Sciatic nerve (tissue), 2 donors: ENCODE measurements around the gene BCL10. TPM values are rescaled to one million over a fixed set of nuclear protein-coding genes. Genes with fewer than 3 reads are reported as not detected.
A peak's percentile ranks its signal among the peaks of the same experiment; 100 is the strongest.
"Not testable (repeated sequence)": the region's sequence is repeated elsewhere in the genome, so short reads cannot be mapped to it uniquely, and the experiment has no call there.

Source experiments
- ATAC-seq: fragments of 200-7000 bp; cut with Tn5 transposase; one replicate; pipeline ENCODE4 v1.9.1; 2020; ENCODE audit warnings: mild to moderate bottlenecking, moderate library complexity
- DNase-seq: peaks from one replicate; pipeline ENCODE4 v3.0.0-alpha.2; 2020; ENCODE audit warnings: low spot score
- intact Hi-C: fragments of 100-400 bp; cut with DNase I; formaldehyde crosslinking; loops from one replicate; pipeline ENCODE4 v1.14.2; 2022
- total RNA-seq: library from RNA; stranded (reverse); fragmentation: NEBNext Ultra II Directional; extraction: Animal tissue kit (Norgen Biotek cat#: 25700); gene quantifications from one replicate; pipeline ENCODE4 v1.2.1, GENCODE V29; 2021
- donor health status: DM: no; HTN: no; CAD: no.
- donor health status: DM: no; HTN: no; CAD: no.

Gene BCL10
- total RNA-seq, 1 donor from 2014 or later: 17.8 TPM

DNA sequence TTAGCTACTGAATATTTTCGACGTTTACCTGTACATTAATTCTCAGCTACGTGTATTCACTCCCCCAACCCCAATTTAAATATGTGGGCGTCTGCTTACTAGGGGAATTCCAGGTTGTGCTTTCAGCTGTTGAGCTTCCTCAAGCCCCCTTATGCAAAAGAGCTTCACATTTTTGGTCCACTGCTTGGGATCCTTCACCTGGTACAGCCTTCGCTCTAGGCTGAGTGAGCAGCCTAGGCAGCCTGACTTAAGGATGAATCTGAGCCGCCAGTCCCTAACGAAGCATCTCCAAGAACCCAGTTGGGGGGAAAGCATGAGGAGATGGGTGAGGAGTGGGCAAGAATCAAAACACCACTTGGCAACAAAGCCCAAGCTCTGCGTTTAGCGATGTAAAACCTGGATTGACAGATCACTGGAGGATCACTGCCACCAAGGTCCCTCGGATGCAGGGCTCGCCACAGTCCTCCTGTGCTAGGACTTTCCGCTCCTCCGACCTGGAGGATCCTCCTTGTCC lies 674 bp downstream of the BCL10 start:
- intact Hi-C loops: no loop called here
- DNase-seq: no peak
- ATAC-seq: peak; percentile 0

- no peak for DNase-seq
- no peak for ATAC-seq
- intact Hi-C loops: no loop called here
Observed at GRCh38 chr1:85274969-85275453, 1.4 kb downstream of the BCL10 start.

DNA sequence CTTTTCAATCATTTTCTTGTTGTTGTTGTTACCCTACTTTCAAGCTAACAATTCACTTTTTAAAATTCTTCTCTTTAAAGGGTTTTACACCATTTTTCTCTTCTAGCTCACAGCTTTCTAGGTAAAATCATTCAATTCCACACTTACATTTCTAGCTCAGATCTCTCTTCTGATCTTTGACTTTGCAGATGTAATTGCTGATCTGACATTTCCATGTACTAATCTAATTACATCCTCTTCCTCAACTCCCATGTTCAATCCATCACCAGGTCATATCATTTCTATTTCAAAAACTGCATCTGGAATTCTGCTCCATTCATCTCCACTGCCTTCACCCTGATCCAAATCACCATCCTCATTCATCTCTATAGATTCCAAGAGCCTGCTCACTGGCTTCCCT lies 3.0 kb downstream of the BCL10 start:
- intact Hi-C loops: no loop called here
- no peak for ATAC-seq

GRCh38 chr1:85268801-85269585 lies 7.4 kb downstream of the BCL10 start:
- ATAC-seq: no peak
- intact Hi-C loops: no loop called here
- DNase-seq: no peak

More for the DNA sequence above, 3.0 kb downstream of the BCL10 start:
- DNase-seq: no peak

- ATAC-seq (no peak), DNase-seq (no peak)
- intact Hi-C loops: no loop called here
Observed at GRCh38 chr1:85267313-85267712, 9.1 kb downstream of the BCL10 start.

GRCh38 chr1:85264150-85264549 lies 12.3 kb downstream of the BCL10 start:
- no peak for DNase-seq
- intact Hi-C loops: no loop called here
- no peak for ATAC-seq

DNA sequence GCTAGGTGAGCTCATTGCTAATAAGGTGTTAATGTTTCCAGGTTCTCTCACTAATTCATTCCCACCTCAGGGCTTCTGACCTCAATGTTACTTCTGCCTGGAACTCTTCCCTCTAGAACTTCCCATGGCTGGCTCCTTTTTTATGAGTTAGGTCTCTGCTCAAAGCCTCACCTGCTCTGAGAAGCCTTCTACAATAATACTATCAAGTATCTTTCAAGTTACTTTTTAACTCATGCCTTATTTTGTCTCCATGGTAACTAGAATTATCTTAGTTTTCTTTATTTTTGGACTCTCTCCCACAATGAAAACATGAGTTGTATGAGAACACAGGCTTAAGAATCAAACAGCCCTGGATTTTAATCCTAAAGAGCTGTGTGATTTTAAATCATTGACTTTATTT lies 13.4 kb downstream of the BCL10 start:
- ATAC-seq (no peak), DNase-seq (no peak)
- intact Hi-C loops: no loop called here

DNA sequence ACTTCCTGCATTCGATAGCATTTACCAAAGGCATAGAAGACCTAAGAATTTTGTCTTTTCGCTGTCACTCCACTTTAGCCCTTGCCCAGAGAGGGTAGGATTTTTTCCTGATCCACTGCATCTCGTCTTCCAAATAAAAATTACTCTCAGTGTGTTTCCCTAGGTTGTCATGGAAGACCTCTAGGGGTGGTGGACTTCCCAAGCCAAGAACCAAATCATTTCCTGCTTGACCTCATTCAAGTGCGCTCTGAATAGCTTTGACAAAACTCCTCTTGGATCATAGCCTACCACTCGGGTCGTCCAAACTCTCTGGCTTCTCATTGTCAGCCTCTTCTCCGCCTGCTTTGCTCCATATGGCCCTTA lies 16.5 kb downstream of the BCL10 start:
- ATAC-seq (peak; percentile 73), DNase-seq (no peak)
- intact Hi-C loops: no loop called here

GRCh38 chr1:85259118-85259911 lies 17.1 kb downstream of the BCL10 start, which contains the start of gene C1orf52:
Gene C1orf52 (minus strand): TSS chr1:85259662. CDS start chr1:85259633, 29 bp downstream.
- peak; percentile 99 for ATAC-seq
- peak; percentile 98 for DNase-seq
- intact Hi-C loops: no loop called here

- DNase-seq (no peak), ATAC-seq (no peak)
- intact Hi-C loops: no loop called here
Observed at GRCh38 chr1:85258536-85259117, 17.8 kb downstream of the BCL10 start.

- ATAC-seq, DNase-seq, intact Hi-C loops: not testable (repeated sequence)
Observed at GRCh38 chr1:85249042-85249441, 27.4 kb downstream of the BCL10 start.

DNA sequence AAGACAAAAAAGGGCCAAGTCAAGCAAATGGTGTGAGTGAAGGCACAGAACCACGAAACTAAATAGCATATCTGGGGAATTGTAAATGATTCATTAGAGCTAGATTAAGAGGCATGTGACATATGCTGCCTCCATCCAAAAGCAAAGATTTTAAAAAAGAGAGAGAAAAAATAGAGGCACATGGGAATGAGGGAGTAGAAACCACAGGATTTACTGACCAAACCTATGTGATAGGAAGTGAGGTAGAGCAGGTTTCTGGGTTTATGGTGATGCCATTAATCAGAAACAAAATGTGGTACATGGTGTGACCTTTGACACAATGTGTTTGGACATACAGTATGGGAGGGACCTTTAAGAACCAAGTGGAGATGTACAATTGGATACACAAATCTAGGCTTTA lies 30.5 kb downstream of the BCL10 start:
- no peak for DNase-seq
- intact Hi-C loops: no loop called here

DNA sequence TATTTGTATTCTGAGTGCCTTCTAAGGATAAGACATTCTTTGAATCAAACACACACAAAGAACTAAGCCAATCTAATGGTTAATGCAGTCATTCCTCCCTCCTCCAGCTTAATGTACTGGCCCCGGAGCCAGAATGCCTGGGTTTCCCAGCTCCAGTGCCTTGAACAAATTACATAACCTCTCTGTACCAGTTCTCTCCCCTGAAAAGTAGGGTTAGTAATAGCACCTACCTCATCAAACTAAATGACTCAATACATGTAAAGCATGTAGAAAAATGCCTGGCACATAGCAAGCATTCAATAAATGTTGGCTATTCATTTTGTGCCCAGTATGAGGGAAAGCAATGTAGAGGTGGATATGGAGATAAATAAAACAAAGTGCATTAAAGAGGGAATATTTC lies 31.0 kb downstream of the BCL10 start:
- no peak for ATAC-seq
- DNase-seq: no peak
- intact Hi-C loops: no loop called here

More for the DNA sequence above, 30.5 kb downstream of the BCL10 start:
- ATAC-seq: no peak

DNA sequence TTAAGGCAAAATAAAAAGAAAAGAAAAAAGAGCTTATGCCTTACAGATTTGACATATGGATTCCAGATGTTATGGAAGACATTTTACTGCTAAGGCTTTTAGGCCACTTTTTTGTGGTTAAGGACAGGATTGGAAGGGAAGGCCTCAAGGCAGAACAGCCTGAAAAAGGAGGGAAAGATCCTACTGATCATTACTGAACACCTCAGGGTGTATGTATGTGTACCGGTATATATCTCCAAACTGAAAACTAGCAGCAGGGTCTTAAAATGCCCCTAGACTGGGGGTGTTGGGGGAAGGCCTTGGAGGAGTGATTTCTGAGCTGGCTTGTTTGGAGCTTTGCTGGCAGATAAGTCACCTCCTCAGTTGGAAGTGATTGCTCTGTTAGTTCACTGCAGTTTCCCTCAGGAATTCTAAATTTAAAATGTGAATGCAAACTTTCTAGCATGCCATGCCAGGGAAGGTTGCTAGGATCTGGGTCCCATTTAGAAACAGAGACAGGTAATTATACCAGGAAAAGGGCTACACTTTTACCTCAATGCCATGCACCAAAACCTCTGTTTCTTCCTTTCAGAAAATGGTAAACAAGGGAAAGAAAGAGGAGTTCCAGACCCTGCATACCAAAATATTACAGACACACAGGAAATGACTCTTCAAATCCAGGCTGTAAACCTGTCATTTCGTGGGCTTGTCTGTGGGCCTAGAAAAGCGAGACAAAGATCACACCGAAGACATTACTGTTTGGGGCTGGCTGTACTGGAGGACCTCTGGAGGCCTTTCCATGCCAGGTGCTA lies 32.0 kb downstream of the BCL10 start:
- ATAC-seq (peak; percentile 79), DNase-seq (no peak)
- intact Hi-C loops: no loop called here

DNA sequence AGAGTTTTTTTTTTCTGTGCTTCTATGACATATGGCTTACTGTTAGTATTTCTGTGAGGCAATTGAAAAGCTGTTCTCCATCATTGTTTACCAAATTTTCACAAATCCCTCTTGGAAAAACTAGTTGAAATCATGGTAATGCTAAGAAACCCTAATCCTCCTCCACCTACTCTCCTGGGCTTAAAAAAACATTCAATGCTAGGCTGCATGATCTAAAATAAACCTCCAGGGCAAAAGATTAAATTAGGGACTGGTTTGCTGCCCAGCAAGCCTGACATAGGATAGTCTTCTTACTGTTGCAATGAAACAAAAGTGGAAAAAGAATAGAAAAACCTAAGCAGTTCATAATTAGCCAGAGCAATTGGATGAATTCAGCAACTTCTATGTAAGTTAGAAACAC lies 33.1 kb downstream of the BCL10 start:
- DNase-seq (no peak), ATAC-seq (no peak)
- intact Hi-C loops: no loop called here

GRCh38 chr1:85240643-85241042 lies 35.8 kb downstream of the BCL10 start:
- intact Hi-C loops: no loop called here
- no peak for ATAC-seq

DNA sequence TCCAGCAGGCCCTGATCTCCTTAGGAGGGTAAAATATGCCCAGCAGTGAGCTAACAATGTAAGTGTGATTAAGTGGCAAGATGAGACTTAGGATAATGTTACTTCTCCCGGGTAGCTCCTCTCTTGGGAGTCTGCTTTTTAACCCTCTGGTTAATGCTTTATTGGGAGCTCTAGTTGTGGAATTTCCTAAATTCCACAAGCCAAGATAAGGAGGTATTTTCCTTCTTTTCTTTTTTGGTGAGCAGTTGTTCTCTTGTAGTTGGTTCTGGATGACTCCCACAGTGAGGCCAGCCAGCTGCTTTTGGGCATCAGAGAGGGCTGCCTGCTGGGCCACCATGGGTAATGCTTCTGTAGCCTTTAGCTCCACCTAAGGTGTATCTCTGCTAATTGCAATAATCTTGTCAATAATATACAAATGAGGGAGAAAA lies 36.2 kb downstream of the BCL10 start:
- DNase-seq (no peak), ATAC-seq (no peak)
- intact Hi-C loops: no loop called here

More at GRCh38 chr1:85240643-85241042, 35.8 kb downstream of the BCL10 start:
- DNase-seq: no peak

DNA sequence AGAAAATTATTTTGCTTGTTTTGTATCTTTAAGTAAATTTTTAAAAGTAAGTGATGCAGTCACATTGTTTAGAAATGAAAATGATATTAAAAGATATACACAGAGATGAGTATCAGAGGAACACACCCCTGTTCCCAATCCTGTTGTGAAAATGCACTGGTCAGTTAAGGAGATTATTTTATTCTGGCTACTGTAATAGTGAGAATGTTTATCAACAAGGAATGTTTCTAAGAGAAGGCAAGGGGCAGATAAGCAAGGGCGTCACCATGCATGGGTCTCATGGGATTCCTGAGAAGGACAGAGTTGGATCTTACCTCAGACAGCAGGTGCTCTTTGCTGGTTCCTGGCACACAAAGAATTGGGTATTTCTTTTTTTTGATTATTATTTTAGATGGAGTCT lies 38.8 kb downstream of the BCL10 start:
- intact Hi-C loops: no loop called here
- DNase-seq (no peak), ATAC-seq (no peak)
